IMR-90 (cell line): ENCODE results near the gene TMEM9. TPM values are rescaled to one million over a fixed set of nuclear protein-coding genes. Genes with fewer than 3 reads are reported as not detected.

ENCODE experiments used
- ATAC-seq: fragments of 200-7000 bp; cut with Tn5 transposase; 2 replicates; pipeline ENCODE4 v1.9.1; 2020; ENCODE audit warnings: low read depth, mild to moderate bottlenecking, moderate library complexity
- BruUV-seq: library from RNA; stranded (reverse); fragments of 400-500 nt; replicated peaks from 2 replicates; lab custom pipeline; 2021; lab: Mats Ljungman, UMichigan
- CTCF ChIA-PET: fragments of 300-600 bp; formaldehyde crosslinking; extraction: SDS; loops from one replicate; lab custom pipeline; 2021; ENCODE audit warnings: antibody characterized with exemption; lab: Yijun Ruan, JAX
- POLR2A ChIA-PET: fragments of 300-600 bp; sonication (Branson Sonifier 250); formaldehyde crosslinking; loops from one replicate; lab custom pipeline; 2022; ENCODE audit warnings: antibody characterized with exemption; ENCODE audit not compliant: unreplicated experiment; lab: Charles Lee
- DNase-seq: peaks from one replicate; pipeline ENCODE4 v3.0.0; 2013
- H2AFZ ChIP-seq: replicated peaks from 2 replicates; pipeline ENCODE3; 2013; ENCODE audit warnings: low read length, mild to moderate bottlenecking; ENCODE audit not compliant: poor library complexity
- H2AK5ac ChIP-seq: 2 replicates; pipeline ENCODE4 v1.6.1; 2013; ENCODE audit warnings: low read depth, low read length, inconsistent platforms
- H2AK9ac ChIP-seq: replicated peaks from 2 replicates; pipeline ENCODE3; 2013; ENCODE audit warnings: mild to moderate bottlenecking, low read depth, low read length, moderate library complexity; ENCODE audit not compliant: poor library complexity
- H2BK120ac ChIP-seq: 2 replicates; pipeline ENCODE4 v1.6.1; 2013; ENCODE audit warnings: low read depth, low read length, inconsistent platforms
- H2BK15ac ChIP-seq: 3 replicates; pipeline ENCODE4 v1.6.1; 2013; ENCODE audit warnings: low read depth, low read length, inconsistent platforms
- H2BK20ac ChIP-seq: 2 replicates; pipeline ENCODE4 v1.6.1; 2013; ENCODE audit warnings: low read depth, mild to moderate bottlenecking, inconsistent platforms, low read length, moderate library complexity
- H2BK5ac ChIP-seq: 2 replicates; pipeline ENCODE4 v1.6.1; 2013; ENCODE audit warnings: mild to moderate bottlenecking, low read depth, low read length, inconsistent platforms; ENCODE audit not compliant: poor library complexity, severe bottlenecking
- H3K14ac ChIP-seq: replicated peaks from 2 replicates; pipeline ENCODE4 v1.6.1; 2013; ENCODE audit warnings: low read depth, low read length, inconsistent platforms
- H3K18ac ChIP-seq: 2 replicates; pipeline ENCODE4 v1.6.1; 2013; ENCODE audit warnings: low read depth, low read length, control low read depth
- H3K23ac ChIP-seq: 2 replicates; pipeline ENCODE4 v1.6.1; 2013; ENCODE audit warnings: low read depth, low read length, inconsistent platforms
- H3K27ac ChIP-seq: 2 replicates; pipeline ENCODE4 v1.5.1; 2013; ENCODE audit warnings: mild to moderate bottlenecking, control low read depth, low read length; ENCODE audit not compliant: insufficient read depth
- H3K27me3 ChIP-seq: 2 replicates; pipeline ENCODE4 v1.6.1; 2013; ENCODE audit warnings: low read length; ENCODE audit not compliant: control insufficient read depth, insufficient read depth
- H3K36me3 ChIP-seq: 2 replicates; pipeline ENCODE4 v1.6.1; 2013; ENCODE audit warnings: low read length, mixed read lengths; ENCODE audit not compliant: control insufficient read depth, insufficient read depth
- H3K4ac ChIP-seq: 2 replicates; pipeline ENCODE4 v1.6.1; 2013; ENCODE audit warnings: low read depth, low read length, inconsistent platforms
- H3K4me1 ChIP-seq: 2 replicates; pipeline ENCODE4 v1.6.1; 2013; ENCODE audit warnings: low read length, mixed read lengths; ENCODE audit not compliant: control insufficient read depth, insufficient read depth
- H3K4me2 ChIP-seq: 2 replicates; pipeline ENCODE4 v1.6.1; 2013; ENCODE audit warnings: low read depth, mild to moderate bottlenecking, control low read depth, low read length, moderate library complexity
- H3K4me3 ChIP-seq: 2 replicates; pipeline ENCODE4 v1.5.1; 2013; ENCODE audit warnings: low read depth, mild to moderate bottlenecking, control low read depth, low read length, moderate library complexity; ENCODE audit not compliant: insufficient read depth
- H3K56ac ChIP-seq: 2 replicates; pipeline ENCODE4 v1.6.1; 2013; ENCODE audit warnings: low read length, inconsistent platforms; ENCODE audit not compliant: insufficient read depth; ENCODE audit errors: extremely low read depth
- H3K79me1 ChIP-seq, 2 experiments: 2 replicates each; pipeline ENCODE4 v1.6.1; 2013; ENCODE audit warnings: low read length in 2 of 2, inconsistent platforms in 1 of 2, low read depth in 1 of 2
- H3K9ac ChIP-seq: 2 replicates; pipeline ENCODE4 v1.6.1; 2013; ENCODE audit warnings: low read depth, low read length, control low read depth
- H3K9me1 ChIP-seq: 2 replicates; pipeline ENCODE4 v1.6.1; 2013; ENCODE audit warnings: low read length, inconsistent platforms; ENCODE audit not compliant: insufficient read depth
- H3K9me3 ChIP-seq: 2 replicates; pipeline ENCODE4 v1.6.1; 2013; ENCODE audit warnings: low read length; ENCODE audit not compliant: control insufficient read depth, insufficient read depth
- H4K20me1 ChIP-seq: 2 replicates; pipeline ENCODE4 v1.6.1; 2013; ENCODE audit warnings: low read length, inconsistent platforms; ENCODE audit not compliant: insufficient read depth
- H4K5ac ChIP-seq: 2 replicates; pipeline ENCODE4 v1.6.1; 2013; ENCODE audit warnings: mild to moderate bottlenecking, low read depth, low read length, control low read depth
- H4K8ac ChIP-seq, 2 experiments: 2 replicates each; pipeline ENCODE4 v1.6.1; 2013; ENCODE audit warnings: low read depth in 2 of 2, low read length in 2 of 2, control low read depth in 1 of 2, inconsistent platforms in 1 of 2
- H4K91ac ChIP-seq: 2 replicates; pipeline ENCODE4 v1.6.1; 2013; ENCODE audit warnings: low read depth, low read length, inconsistent platforms; ENCODE audit not compliant: insufficient read depth
- CEBPB ChIP-seq: IDR thresholded peaks from 2 replicates; pipeline ENCODE4 v1.6.1; 2012; ENCODE audit warnings: low read depth, low read length, improper control_type of control experiment
- ELK1 ChIP-seq: fragments of 150-350 bp; IDR thresholded peaks from 2 replicates; pipeline ENCODE4 v1.6.1; 2016; ENCODE audit warnings: low read depth, mild to moderate bottlenecking, low read length, moderate library complexity, borderline replicate concordance
- FOS ChIP-seq: fragments of 150-350 bp; IDR thresholded peaks from 2 replicates; pipeline ENCODE4 v1.6.1; 2016; ENCODE audit warnings: low read depth, low read length
- NFE2L2 ChIP-seq: fragments of 150-350 bp; IDR thresholded peaks from 2 replicates; pipeline ENCODE4 v1.6.1; 2016; ENCODE audit warnings: low read depth, mild to moderate bottlenecking, low read length
- POLR2A ChIP-seq: IDR thresholded peaks from 2 replicates; pipeline ENCODE4 v1.6.1; 2012; ENCODE audit warnings: mild to moderate bottlenecking, low read depth, low read length
- WGBS, 2 experiments: methylation state at CpG; one replicate each; pipeline versions ENCODE4 v1.1.5 to v1.1.7; 2013; ENCODE audit warnings: missing lambda C conversion rate in 2 of 2; ENCODE audit not compliant: insufficient read length in 1 of 2; ENCODE audit errors: extremely low coverage in 2 of 2; 5-methylcytosine and 5-hydroxymethylcytosine counted together
- dilution Hi-C: fragments of 300-500 bp; cut with HindIII; formaldehyde crosslinking; loops from one replicate; pipeline ENCODE4 v1.14.3; 2018; ENCODE audit warnings: low sequenced_read_pairs; ENCODE audit not compliant: unreplicated experiment
- in situ Hi-C: fragments of 300-500 bp; cut with MboI; formaldehyde crosslinking; loops from 3 replicates; pipeline ENCODE4 v1.14.3; 2019; ENCODE audit warnings: low sequenced_read_pairs, inconsistent platforms, mixed read lengths
- intact Hi-C: fragments of 100-400 bp; cut with micrococcal nuclease; formaldehyde crosslinking; loops from 2 replicates; pipeline ENCODE4 v1.10.0; 2022
- polyA plus RNA-seq, 3 experiments: library from polyadenylated mRNA; depleted of rRNA; stranded (reverse); fragments of >200 nt; gene quantifications; 2 replicates each; pipeline ENCODE4 v1.2.3, GENCODE V29; 2012; ENCODE audit warnings: low replicate concordance in 1 of 3
- total RNA-seq: library from RNA; depleted of rRNA; stranded (reverse); fragments of >200 nt; gene quantifications from 2 replicates; pipeline ENCODE4 v1.2.3, GENCODE V29; 2012

The TMEM9 gene
- total and polyA plus RNA-seq, 2 of the 4 experiments (the other 2 are of a cell fraction): 76.7 to 107 TPM

- BruUV-seq: no TSS peak
- H4K8ac ChIP-seq: no peak overlapping the region
- no peak overlapping the region for H2BK20ac ChIP-seq
- no peak overlapping the region for H3K14ac ChIP-seq
- no peak overlapping the region for H3K9ac ChIP-seq
- in situ Hi-C loops: no loop called here
- no peaks in the 10 kb centered on the region for H3K36me3 ChIP-seq
- no peaks in the 10 kb centered on the region for H4K20me1 ChIP-seq
- peaks cover 7% of the 10 kb centered on the region for H3K9me3 ChIP-seq
- H3K4me3 ChIP-seq: no peak overlapping the region
- H3K56ac ChIP-seq: no peak overlapping the region
- H3K9me1 ChIP-seq: no peaks in the 10 kb centered on the region
- no peak overlapping the region for H2BK15ac ChIP-seq
- DNase-seq (no peak), ATAC-seq (no peak)
- no peak overlapping the region for H3K18ac ChIP-seq
- peaks cover 13% of the 10 kb centered on the region for H3K27me3 ChIP-seq
- no peak overlapping the region for H3K23ac ChIP-seq
- no CpG with 5 or more reads among the region's 7 CpGs for WGBS, 2 experiments
- intact Hi-C loops: no loop called here
- no peak for TF ChIP-seq ELK1
- TF ChIP-seq NFE2L2: no peak
- TF ChIP-seq POLR2A: no peak
- TF ChIP-seq FOS: no peak
- TF ChIP-seq CEBPB: no peak
- dilution Hi-C loops: no loop called here
- no peak overlapping the region for H2BK120ac ChIP-seq
- CTCF ChIA-PET: no interaction called here
- no peak overlapping the region for H3K4me2 ChIP-seq
- H2BK5ac ChIP-seq: no peak overlapping the region
- H3K4me1 ChIP-seq: 0 out of 2 replicates have a peak, but pooled peaks cover 2% of the 10 kb centered on the region
- H3K79me1 ChIP-seq: no peaks in the 10 kb centered on the region
- H2AK9ac ChIP-seq: no peak overlapping the region
- no peak overlapping the region for H4K5ac ChIP-seq
- H4K91ac ChIP-seq: no peak overlapping the region
- H2AK5ac ChIP-seq: no peak overlapping the region
- POLR2A ChIA-PET: no interaction called here
- no peak overlapping the region for H3K4ac ChIP-seq
- H2AFZ ChIP-seq: no peak overlapping the region
- no peak overlapping the region for H3K27ac ChIP-seq
Measured at GRCh38 chr1:201175820-201176500, 21.7 kb upstream of the TMEM9 start.
